Left hindlimb (tissue), 1 donor: ENCODE data around the gene SYNGR1.
"Not testable (repeated sequence)": the region's sequence is repeated elsewhere in the genome, so short reads cannot be mapped to it uniquely, and the experiment has no call there.

Source experiments
- DNase-seq: peaks from one replicate; pipeline ENCODE4 v3.0.0-alpha.2; 2018

The SYNGR1 gene

DNA sequence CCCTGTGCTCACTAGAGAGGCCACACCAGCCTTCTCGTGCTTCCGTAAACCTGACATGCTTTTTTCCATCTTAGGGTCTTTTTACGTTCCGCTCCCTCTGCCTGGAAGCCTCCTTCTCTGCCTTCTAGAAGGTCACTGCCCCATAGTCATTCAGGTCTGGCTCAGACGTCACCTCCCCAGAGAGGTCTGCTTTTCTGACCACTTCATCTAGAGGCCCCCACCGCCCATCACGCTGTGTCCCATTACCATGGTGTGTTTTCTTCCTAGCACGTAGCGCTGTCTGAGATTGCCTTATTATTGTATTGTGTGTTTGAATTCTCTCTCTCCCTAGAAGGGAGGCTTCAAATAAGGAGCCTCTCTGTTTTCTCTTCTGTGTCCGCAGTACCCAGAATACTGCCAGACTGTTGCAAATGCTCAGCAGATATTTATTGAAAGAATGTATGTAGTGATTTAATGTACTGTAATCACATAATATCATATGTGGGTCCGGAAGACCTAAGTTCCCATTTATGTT, 59.8 kb downstream of the SYNGR1 start:
- DNase-seq = no peak

DNA sequence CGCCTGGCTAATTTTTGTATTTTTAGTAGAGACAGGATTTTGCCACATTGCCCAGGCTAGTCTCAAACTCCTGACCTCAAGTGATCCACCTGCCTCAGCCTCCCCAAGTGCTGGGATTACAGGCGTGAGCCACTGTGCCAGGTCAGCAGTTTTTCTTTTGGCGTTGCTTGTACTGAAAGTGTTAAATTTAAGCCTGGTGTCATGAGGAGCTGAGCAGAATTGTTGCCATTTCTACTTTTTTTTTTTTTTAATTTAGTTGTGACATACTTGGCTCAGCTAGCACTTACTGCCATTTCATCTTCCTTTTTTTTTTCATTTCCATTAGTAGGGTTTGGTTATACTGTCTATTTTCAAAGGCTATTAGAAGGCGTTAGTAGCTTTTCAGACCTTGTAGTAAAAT, 60.5 kb downstream of the SYNGR1 start:
- DNase-seq = no peak

DNA sequence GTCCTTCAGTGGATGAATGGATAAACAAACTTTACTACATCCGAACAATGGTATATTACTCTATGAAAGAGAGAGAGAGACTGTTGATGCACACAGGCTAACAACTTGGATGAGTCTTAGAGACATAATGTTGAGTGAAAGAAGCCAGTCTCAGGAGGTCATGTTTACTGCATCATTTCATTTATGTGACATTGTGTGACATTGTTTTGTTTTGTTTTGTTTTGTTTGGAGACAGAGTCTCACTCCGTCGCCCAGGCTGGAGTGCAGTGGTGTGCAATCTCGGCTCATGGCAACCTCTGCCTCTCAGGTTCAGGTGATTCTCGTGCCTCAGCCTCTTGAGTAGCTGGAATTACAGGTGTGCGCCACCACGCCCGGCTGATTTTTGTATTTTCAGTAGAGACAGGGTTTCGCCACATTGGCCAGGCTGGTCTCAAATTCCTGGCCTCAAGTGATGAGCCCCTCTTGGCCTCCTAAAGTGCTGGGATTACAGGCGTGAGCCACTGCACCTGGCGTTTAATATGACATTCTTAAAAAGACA, 62.1 kb downstream of the SYNGR1 start:
- DNase-seq = not testable (repeated sequence)

DNA sequence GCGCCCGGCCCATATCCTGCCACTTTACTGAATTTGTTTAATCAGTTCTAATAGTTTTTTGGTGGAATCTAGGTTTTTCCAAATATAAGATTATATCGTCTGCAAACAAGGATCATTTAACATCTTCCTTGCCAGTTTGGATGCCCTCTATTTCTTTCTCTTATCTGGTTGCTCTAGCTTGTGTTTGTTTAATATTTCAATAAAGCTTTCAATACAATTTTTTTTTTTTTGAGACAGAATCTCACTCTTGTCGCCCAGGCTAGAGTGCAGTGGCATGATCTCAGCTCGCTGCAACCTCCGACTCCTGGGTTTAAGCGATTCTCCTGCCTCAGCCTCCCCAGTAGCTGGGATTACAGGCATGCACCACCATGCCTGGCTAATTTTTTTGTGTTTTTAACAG, 63.4 kb downstream of the SYNGR1 start:
- not testable (repeated sequence) for DNase-seq

DNA sequence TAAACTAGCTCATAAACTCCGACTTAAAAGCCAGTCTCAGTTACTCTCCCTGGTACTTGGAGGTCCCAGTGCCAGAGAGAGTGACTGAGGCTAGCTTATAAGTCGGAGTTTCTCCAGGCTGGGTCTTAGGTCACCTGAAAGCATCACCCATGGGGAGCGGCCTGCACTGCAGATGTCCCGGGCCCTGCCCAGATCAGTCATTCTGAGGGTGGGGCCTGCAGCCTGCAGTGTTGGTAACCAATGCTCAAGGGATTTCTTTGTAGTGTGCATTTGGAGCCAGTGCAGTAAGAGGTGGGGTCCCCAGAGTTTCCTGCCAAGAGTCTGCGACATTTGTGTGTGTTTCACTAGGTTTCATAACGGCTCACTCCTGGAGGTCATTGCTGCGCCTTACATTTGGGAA, 64.6 kb downstream of the SYNGR1 start:
- DNase-seq = no peak

DNA sequence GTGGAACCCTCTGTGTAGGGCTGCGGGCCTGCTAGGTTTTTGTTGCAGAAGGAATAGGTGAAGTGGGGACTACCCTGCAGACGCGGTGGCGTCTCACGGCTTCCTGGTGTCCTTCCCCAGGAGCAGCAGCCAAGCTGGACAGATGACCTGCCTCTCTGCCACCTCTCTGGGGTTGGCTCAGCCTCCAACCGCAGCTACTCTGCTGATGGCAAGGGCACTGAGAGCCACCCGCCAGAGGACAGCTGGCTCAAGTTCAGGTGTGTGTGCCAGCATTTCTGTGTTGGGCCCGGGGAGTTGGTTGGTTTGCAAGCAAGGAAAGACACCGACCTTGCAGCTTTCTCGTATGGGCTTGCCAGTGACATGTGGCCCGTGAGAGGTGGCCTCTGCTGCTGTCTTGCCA, 65.1 kb downstream of the SYNGR1 start:
- DNase-seq = no peak

DNA sequence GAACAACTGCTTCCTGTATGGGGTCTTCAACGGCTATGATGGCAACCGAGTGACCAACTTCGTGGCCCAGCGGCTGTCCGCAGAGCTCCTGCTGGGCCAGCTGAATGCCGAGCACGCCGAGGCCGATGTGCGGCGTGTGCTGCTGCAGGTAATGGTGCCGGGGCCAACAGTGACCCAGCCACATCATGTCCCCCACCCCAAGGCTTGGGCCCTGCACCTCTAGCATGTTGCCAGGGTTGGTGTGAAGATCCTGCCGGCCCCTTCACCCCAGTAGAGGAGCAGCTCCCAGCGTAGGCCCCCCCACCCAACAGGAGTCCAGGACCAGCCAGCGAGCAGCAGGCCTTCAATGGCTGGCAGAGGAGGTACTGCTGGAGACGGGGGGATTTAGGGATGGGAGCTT, 65.7 kb downstream of the SYNGR1 start:
- no peak for DNase-seq

DNA sequence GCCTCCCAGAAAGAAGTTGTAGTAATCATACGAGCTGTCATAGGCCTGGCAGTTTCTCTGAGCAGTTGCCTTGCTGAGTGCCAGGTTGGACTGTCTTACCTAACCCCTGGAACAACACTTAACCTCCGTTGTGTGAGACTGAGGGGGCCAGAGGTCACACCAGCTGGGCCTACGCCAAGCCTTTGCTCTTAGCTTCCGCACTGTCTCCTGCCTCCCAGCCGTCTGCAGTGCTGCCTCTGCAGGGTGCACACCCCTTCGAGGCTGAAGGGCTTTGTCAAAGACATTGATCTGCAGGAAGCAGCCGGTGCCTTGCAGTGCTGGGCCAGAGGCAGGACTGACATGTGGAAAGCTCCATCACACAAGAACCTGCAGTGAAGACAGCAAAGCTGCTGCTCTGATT, 66.5 kb downstream of the SYNGR1 start:
- DNase-seq = no peak

DNA sequence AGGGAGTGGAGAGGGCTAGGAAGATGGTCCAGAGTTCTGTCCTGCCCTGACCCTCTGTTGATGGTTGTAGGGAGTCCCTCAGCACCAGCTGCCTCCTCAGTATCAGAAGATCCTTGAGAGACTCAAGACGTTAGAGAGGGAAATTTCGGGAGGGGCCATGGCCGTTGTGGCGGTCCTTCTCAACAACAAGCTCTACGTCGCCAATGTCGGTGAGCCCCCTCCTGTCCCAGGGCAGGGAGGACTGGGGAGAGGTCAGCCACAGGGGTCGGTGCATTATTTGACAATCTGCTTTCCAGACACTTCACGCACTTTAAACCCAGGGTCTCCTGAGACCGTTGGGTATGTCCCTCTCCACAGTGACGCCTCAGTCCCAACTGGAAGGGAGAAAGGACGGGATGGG, 67.8 kb downstream of the SYNGR1 start:
- no peak for DNase-seq

DNA sequence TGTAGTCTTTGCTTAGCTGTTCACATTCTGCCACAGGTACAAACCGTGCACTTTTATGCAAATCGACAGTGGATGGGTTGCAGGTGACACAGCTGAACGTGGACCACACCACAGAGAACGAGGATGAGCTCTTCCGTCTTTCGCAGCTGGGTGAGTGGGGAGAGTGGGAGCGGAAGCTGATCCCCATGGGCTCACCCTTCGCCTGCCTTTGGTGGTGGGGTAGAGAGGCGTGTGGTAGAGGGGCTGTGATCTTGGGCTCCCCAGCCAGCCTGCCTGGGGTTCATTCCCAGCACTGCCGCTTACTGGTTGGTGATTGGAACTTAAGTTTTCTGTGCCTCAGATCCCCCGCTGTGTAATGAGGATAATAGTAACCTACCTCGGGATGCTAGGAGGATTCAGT, 68.9 kb downstream of the SYNGR1 start:
- DNase-seq = no peak

DNA sequence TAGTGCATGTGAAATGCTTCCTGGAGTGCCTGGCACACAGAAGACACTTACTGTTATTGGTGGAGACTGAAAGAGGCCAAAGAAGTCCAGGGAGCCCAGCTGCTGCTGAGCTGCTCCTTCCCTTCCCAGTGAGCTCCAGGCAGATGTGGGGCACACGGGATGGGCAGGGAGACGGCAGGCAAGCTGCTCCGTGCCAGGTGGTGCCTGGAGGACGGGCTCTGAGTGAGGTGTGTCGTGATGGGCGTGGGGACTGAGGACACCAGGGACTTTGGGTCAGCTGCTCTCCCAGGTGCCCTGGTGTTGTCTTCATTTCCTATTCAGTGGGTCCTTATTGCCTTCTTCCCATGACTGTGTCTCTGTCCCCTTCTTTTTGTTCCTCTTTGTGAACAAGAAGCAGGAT, 69.3 kb downstream of the SYNGR1 start:
- DNase-seq = no peak

DNA sequence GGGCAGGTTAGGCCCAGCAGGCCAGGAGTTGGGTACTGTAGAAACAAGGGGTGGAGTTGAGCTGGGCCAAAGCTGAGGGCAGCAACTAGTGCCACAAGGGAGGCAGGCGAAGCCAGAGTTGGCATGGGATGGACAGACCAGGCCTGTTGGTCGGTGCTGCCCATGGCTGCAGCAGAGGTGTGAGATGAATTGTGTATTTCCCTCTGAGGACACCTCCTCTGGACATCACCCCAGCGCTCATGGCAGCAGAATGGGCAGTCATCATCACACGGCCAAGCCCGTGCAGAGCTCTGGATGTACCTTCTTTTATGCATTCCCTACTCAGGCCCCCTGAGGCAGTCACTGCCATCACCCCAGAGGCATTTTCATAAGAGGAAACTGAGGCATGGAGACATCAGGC, 70.1 kb downstream of the SYNGR1 start:
- DNase-seq = no peak

DNA sequence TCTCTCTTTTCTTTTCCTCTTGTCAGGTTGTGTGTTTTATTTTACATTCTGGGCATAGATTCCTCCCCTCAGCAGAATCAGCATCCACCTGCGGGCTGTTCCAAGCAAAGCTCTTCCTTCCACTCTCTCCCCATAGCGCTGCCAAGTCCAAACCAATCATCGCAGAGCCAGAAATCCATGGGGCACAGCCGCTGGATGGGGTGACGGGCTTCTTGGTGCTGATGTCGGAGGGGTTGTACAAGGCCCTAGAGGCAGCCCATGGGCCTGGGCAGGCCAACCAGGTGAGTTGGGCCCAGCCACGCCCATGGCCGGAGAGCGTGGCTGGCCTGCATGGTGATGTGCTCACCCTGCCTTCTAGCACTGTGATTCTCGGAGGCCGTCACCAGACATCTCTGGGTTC, 71.9 kb downstream of the SYNGR1 start:
- DNase-seq = no peak

DNA sequence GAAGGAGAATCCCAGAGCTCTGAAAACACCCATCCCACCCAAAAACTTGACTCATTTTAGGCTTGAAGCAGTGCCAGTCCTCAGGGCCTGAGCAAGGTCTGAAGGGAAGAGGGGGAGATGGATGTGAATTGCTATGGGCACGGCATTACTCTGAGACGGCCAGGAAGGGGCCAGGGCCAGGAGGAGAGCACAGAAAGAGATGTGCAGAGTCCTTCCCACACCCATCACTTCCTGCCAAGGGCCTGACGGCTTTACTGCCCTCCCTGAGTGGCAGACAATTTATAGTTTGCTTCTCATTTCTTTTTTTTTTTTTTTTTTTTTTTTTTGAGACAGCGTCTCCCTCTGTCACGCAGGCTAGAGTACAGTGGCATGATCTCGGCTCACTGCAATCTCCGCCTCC, 72.3 kb downstream of the SYNGR1 start:
- no peak for DNase-seq

DNA sequence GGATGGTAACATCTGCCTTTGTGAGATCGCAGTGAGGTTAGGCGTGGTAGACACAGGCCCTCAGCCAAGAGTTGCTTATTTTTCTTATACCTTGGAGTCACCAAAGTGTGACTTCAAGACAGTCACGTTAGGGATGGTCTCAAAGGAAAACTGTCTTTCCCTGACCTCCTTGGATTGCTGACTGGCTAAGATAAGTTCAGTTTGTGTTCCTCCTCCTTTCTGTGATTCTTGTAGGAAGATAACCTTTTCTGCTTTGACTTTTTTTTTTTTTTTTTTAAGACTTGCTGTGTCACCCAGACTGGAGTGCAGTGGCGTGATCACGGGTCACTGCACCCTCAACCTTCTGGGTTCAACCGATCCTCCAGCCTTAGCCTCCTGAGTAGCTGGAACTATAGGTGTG, 72.9 kb downstream of the SYNGR1 start:
- no peak for DNase-seq

DNA sequence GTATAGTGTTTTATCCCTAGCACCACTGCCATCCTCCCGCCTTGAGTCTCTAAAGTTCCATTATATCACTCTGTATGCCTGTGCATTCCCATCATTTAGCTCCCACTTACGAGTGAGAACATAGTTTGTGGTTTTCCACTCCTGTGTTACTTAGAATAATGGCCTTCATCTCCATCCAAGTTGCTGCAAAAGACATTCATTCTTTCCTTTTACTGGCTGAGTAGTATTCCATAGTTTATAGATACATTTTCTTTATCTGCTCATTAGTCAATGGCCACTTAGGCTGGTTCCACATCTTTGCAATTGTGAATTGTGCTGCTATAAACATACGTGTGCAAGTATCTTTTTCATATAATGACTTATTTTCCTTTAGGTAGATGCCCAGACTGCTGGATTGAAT, 74.2 kb downstream of the SYNGR1 start:
- no peak for DNase-seq

DNA sequence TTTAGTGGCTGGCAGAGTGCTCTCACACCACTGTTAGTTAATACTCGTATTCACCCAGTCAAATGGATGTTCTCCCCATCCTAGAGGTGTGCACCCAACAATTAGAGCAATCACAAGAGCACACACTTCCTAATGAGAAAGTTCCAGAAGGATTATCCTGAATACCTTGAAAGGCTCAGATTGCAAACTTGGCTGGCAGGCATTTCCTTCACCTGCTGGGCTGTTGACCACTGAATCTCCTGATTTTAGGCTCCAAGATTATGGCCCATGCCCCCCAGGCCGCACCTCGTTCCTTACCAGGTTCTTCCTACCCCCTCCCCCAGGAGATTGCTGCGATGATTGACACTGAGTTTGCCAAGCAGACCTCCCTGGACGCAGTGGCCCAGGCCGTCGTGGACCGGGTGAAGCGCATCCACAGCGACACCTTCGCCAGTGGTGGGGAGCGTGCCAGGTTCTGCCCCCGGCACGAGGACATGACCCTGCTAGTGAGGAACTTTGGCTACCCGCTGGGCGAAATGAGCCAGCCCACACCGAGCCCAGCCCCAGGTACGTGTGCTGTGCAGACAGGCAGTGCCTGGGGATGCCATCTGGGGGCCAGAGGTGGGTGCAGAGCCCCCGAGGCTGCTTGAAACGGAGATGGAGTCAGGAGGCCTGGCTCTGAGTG, 76.7 kb downstream of the SYNGR1 start:
- no peak for DNase-seq

DNA sequence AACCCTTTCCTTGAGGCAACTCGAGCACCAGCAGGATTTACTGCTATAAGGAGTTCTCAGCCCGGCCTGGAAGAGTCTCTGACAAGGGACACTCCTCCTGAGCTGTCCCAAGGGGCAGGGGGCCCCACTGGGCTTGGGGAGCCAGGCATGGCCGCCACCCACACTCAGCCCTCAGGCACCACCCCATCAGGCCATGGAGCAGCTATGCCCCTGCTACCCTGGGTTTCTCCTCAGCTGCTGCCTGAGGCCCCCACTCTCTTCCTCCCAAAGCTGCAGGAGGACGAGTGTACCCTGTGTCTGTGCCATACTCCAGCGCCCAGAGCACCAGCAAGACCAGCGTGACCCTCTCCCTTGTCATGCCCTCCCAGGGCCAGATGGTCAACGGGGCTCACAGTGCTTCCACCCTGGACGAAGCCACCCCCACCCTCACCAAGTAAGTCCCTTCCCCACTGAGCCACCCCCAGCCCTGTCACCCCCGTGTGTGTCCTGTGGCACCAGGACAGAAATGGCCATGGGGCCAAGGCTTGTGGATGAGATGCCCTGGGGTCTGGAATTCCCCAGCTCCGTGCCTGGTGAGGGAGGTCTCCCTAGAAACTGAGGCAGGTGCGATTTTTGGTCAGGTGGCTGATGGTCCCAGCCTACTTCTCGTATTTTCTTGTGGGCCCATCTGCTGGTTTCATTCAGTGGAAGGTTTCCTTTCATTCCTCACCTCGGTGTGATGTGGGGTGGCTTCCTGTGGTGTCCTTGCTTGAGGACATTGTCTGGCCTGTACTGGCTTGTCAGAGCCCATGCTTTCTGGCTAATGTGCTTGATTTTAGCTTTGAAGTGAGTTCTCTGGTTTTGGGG, 78.2 kb downstream of the SYNGR1 start:
- DNase-seq = no peak

DNA sequence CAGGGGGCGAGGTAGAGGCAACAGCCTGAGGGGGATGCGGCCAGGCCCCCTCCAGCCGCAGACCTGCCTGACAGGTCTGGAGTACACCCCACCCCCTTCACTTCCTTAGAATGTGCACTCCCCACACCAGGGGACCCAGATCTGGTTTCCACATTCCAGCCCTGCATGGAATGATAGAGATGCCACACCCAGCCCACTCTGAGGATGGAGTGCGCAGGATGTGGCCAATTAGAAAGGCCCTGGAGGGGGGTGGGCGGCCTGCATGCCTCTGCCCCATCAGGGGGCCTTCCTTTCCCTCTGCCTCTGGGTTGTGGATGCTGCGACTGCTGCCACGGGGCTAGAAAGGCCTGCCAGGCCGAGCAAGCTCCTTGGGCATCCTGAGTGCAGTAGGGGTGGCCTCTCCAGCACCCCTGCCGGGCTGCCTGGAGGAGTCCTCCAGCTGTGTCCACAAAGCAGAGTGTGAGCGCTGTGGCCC, 78.8 kb downstream of the SYNGR1 start:
- DNase-seq = no peak

DNA sequence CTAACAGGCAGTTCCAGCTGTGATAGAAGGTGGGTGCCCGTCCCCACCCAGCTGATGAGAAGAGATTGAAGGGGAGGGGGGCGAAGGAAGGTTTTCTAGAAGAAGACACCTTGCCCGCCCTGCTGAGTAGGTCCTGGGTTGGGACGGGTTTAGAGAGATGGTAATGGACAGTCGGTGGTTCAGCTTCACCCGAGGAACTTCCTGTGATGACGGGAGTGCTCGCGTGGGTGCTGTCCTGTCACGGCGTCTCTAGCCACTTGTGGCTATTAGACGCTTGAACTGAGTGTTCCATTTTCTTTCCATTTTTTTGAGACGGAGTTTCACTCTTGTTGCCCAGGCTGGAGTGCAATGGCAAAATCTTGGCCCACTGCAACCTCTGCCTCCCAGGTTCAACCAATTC, 79.4 kb downstream of the SYNGR1 start:
- DNase-seq = no peak

DNA sequence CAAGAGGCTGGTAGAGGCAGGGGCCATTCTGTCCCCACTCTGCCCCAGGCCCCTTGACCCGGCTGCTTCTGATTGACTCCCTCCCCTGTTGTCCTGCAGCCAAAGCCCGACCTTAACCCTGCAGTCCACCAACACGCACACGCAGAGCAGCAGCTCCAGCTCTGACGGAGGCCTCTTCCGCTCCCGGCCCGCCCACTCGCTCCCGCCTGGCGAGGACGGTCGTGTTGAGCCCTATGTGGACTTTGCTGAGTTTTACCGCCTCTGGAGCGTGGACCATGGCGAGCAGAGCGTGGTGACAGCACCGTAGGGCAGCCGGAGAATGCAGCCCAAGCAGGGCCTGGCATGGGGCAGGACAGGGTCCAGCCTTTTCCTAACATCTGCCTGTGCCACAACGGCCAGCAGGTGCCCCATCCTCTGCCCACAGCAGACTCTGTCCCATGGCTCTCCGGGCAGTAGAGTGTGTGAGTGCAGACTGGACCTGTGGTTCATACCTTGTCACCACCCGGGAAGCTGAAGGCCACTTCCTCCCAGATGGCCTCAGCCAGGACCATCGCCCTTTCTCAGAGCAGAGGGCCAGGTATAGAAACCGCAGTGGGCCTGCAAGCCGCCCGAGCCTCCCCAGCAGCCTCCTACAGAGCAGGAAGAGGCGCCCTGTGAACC, 80.3 kb downstream of the SYNGR1 start:
- no peak for DNase-seq

DNA sequence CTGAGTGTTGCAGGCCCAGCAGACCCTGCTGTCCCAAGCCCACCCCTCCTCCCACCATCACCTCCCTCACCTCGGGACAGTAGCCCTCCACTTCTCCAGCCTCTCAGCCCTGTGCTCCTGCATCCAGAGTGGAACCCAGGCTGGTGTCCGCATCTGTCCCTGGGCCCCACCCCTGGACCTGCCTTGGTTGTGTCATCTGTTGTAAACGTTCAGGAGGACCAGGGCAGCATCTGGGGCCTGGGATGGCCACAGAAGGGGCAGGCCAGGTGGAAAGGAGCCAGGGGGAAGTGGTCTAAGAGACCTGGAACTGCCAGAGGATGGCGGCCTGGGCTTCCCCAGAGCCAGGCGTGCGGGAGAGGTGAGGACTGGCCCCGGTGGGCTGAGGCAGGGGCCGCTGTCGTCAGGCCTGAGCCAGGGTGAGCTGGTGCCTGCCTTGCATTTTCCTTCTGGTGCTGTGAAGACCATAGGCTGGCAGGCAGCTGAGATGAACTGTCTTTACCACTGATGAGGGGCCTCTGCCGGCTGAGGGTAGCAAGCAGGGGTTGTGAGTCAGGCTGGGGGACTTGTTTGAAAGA, 80.9 kb downstream of the SYNGR1 start:
- no peak for DNase-seq

DNA sequence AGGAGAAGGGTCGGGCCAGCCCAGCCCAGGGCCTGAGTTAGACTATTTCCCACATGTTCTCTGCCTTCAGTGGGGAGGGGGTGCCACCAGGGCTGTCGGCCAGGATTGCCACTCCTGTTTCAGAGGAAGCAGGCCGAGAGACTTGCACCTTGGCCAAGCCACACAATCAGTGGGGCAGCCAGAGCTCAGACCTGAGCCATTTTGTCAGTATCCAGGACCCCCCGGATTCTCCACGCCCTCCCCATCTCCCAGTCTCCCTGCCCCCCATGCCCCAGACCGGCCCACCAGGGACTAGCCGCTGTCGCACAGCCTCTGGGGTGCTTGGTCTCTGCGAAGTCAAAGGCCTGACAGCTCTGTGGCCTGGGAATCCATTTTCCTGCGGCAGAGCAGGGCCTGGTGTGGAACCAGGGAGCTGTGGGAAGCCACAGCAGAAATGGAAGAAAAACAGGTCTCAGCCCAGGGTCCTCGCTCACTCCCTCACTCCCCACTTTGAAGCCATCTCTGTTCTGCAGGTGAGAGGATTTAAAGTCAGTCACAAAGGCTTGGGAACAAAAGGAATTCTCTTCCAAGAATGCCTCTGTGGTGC, 81.5 kb downstream of the SYNGR1 start:
- no peak for DNase-seq
